Measurements from ENCODE around the gene INMT. TPM values are rescaled to one million over a fixed set of nuclear protein-coding genes. Genes with fewer than 3 reads are reported as not detected.

Gene INMT
- total and polyA plus RNA-seq, 2 donors (not counting 1 experiment from before 2014, with no cell fraction given), result 0.15 TPM; not detected in 1

- H3K27me3 Mint-ChIP-seq, result peaks cover 4% of the 10 kb centered on the region
Observed at GRCh38 chr7:30713392-30713791, 38.5 kb upstream of the INMT start.

DNA sequence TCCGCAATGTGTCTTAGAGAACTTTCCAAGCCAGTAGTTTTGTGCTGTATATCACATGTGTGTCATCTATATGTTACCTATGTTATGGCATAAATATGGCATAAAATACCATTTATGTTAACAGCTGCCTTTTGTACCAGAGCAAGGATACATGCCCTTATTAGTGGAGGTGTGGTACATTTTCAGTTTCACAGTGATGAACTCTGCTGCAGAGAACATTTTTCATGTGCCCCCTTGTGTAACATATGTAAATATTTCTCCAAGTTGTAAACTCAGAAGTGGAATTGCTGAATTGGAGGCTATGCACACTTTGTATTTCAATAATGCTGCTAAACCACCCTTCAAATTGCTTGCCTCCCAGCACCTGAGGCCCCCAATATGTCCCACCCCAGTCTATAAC lies 37.8 kb upstream of the INMT start:
- intact Hi-C loops (cut with micrococcal nuclease), result no loop called here
- TF ChIP-seq, protein P1, sequence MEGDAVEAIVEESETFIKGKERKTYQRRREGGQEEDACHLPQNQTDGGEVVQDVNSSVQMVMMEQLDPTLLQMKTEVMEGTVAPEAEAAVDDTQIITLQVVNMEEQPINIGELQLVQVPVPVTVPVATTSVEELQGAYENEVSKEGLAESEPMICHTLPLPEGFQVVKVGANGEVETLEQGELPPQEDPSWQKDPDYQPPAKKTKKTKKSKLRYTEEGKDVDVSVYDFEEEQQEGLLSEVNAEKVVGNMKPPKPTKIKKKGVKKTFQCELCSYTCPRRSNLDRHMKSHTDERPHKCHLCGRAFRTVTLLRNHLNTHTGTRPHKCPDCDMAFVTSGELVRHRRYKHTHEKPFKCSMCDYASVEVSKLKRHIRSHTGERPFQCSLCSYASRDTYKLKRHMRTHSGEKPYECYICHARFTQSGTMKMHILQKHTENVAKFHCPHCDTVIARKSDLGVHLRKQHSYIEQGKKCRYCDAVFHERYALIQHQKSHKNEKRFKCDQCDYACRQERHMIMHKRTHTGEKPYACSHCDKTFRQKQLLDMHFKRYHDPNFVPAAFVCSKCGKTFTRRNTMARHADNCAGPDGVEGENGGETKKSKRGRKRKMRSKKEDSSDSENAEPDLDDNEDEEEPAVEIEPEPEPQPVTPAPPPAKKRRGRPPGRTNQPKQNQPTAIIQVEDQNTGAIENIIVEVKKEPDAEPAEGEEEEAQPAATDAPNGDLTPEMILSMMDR (IDR thresholded peaks at IDR 0.05), result no peak
- TF ChIP-seq EZH2 (IDR thresholded peaks at IDR 0.05; ENCODE audit: borderline replicate concordance, insufficient read depth, low read depth, low read length, poor library complexity, severe bottlenecking), result no peak
- ATAC-seq (ENCODE audit: low read depth), result no peak

More at GRCh38 chr7:30713392-30713791, 38.5 kb upstream of the INMT start:
- Histone ChIP-seq H3K27me3 (replicated peaks in 1 of 4; ENCODE audit: control extremely low read depth in 1 of 4, control insufficient read depth in 3 of 4, insufficient read depth in 4 of 4, low read length in 3 of 4) (peaks cover 0 to 4% (median 0%) of the 10 kb centered on the region in 4 experiments), H4K20me1 (ENCODE audit: control insufficient read depth, insufficient read depth, low read length, poor library complexity, severe bottlenecking) (no peaks in the 10 kb centered on the region), H3K4me3 (ENCODE audit: control extremely low read depth in 1 of 5, extremely low read depth in 1 of 5, insufficient read depth in 1 of 5, low read depth in 2 of 5, low read length in 4 of 5) (no peak overlapping the region), H3K27ac (ENCODE audit: low read length in 2 of 2) (no peak overlapping the region), H3K9ac (ENCODE audit: low read length) (no peak overlapping the region), H3K9me3 (ENCODE audit: control extremely low read depth in 1 of 3, control insufficient read depth in 2 of 3, insufficient read depth in 1 of 3, low read length in 2 of 3) (peaks cover 0 to 14% (median 4%) of the 10 kb centered on the region in 3 donors), H3K79me2 (ENCODE audit: control insufficient read depth, insufficient read depth, low read length) (no peaks in the 10 kb centered on the region), H3K36me3 (replicated peaks in 1 of 2; ENCODE audit: control extremely low read depth in 1 of 2, control insufficient read depth in 1 of 2, extremely low read depth in 1 of 2, insufficient read depth in 2 of 2, low read length in 1 of 2) (no peaks in the 10 kb centered on the region), H2AFZ (ENCODE audit: insufficient read depth, low read depth, low read length, poor library complexity, severe bottlenecking) (no peak overlapping the region), H3K4me2 (replicated peaks; ENCODE audit: low read depth, low read length, poor library complexity, severe bottlenecking) (no peak overlapping the region), H3K4me1 (ENCODE audit: control insufficient read depth in 2 of 2, insufficient read depth in 2 of 2, low read length in 2 of 2) (no peaks in the 10 kb centered on the region)
- intact Hi-C loops (cut with micrococcal nuclease), result no loop called here
- WGBS (ENCODE audit: insufficient coverage), result 86% methylated on average over 6 of the region's 6 CpGs
- POLR2A ChIA-PET, result no interaction called here
- H3K27ac Mint-ChIP-seq, result no peak overlapping the region
- H3K9me3 Mint-ChIP-seq (ENCODE audit: insufficient read depth), result peaks cover 6% of the 10 kb centered on the region
- no peak for ATAC-seq (ENCODE audit: low read depth)
- no peak overlapping the region for H3K4me3 Mint-ChIP-seq
- no peak for DNase-seq
- TF ChIP-seq, protein P1 (IDR thresholded peaks at IDR 0.05), result no peak
- no peak for TF ChIP-seq EZH2 (IDR thresholded peaks at IDR 0.05; ENCODE audit: borderline replicate concordance, insufficient read depth, low read depth, low read length, poor library complexity, severe bottlenecking)
- CTCF ChIA-PET, result no interaction called here
- no peaks in the 10 kb centered on the region for H3K4me1 Mint-ChIP-seq

More for the DNA sequence above, 37.8 kb upstream of the INMT start:
- H3K4me1 Mint-ChIP-seq, result no peaks in the 10 kb centered on the region
- Histone ChIP-seq H3K4me3 (ENCODE audit: control extremely low read depth in 1 of 5, extremely low read depth in 1 of 5, insufficient read depth in 1 of 5, low read depth in 2 of 5, low read length in 4 of 5) (no peak overlapping the region), H3K27ac (ENCODE audit: low read length in 2 of 2) (no peak overlapping the region), H2AFZ (ENCODE audit: insufficient read depth, low read depth, low read length, poor library complexity, severe bottlenecking) (no peak overlapping the region), H3K9ac (ENCODE audit: low read length) (no peak overlapping the region), H3K36me3 (replicated peaks in 1 of 2; ENCODE audit: control extremely low read depth in 1 of 2, control insufficient read depth in 1 of 2, extremely low read depth in 1 of 2, insufficient read depth in 2 of 2, low read length in 1 of 2) (no peaks in the 10 kb centered on the region), H3K9me3 (ENCODE audit: control extremely low read depth in 1 of 3, control insufficient read depth in 2 of 3, insufficient read depth in 1 of 3, low read length in 2 of 3) (peaks cover 0 to 16% (median 4%) of the 10 kb centered on the region in 3 donors), H3K4me2 (replicated peaks; ENCODE audit: low read depth, low read length, poor library complexity, severe bottlenecking) (no peak overlapping the region), H4K20me1 (ENCODE audit: control insufficient read depth, insufficient read depth, low read length, poor library complexity, severe bottlenecking) (no peaks in the 10 kb centered on the region), H3K27me3 (replicated peaks in 1 of 4; ENCODE audit: control extremely low read depth in 1 of 4, control insufficient read depth in 3 of 4, insufficient read depth in 4 of 4, low read length in 3 of 4) (peaks cover 0 to 4% (median 0%) of the 10 kb centered on the region in 4 experiments), H3K4me1 (ENCODE audit: control insufficient read depth in 2 of 2, insufficient read depth in 2 of 2, low read length in 2 of 2) (no peaks in the 10 kb centered on the region), H3K79me2 (ENCODE audit: control insufficient read depth, insufficient read depth, low read length) (no peaks in the 10 kb centered on the region)
- H3K27ac Mint-ChIP-seq, result no peak overlapping the region
- H3K27me3 Mint-ChIP-seq, result peaks cover 4% of the 10 kb centered on the region
- peaks cover 9% of the 10 kb centered on the region for H3K9me3 Mint-ChIP-seq (ENCODE audit: insufficient read depth)
- DNase-seq, result no peak
- no CpG with 5 or more reads among the region's 1 CpG for WGBS (ENCODE audit: insufficient coverage)
- CTCF ChIA-PET, result no interaction called here
- H3K4me3 Mint-ChIP-seq, result no peak overlapping the region
- POLR2A ChIA-PET, result no interaction called here
